GM21786 (cell line): ENCODE data around the gene C12orf54.
"Not testable (repeated sequence)": the region's sequence is repeated elsewhere in the genome, so short reads cannot be mapped to it uniquely, and the experiment has no call there.

Experiments
- ATAC-seq: cut with Tn5 transposase; IDR thresholded peaks from one replicate; pipeline ENCODE4 v1.9.1; 2021; ENCODE audit not compliant: unreplicated experiment

The C12orf54 gene

DNA sequence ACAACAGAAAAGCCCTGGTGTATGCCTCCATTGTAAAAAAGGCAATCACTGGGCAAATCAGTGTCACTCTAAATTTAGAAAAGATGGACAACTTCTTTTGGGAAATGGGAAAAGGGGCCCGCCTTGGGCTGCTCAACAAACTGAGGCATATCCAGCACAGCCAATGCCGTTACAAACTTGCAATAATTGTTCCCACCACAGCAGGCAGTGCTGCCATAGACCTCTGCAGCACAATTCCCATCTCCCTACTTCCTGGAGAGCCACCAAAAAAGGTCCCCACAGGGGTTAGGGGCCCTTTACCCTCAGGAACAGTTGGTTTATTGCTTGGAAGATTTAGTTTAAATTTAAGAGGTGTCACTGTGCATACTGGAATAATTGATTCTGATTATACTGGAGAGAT, 26.7 kb downstream of the C12orf54 start:
- ATAC-seq, result no peak

DNA sequence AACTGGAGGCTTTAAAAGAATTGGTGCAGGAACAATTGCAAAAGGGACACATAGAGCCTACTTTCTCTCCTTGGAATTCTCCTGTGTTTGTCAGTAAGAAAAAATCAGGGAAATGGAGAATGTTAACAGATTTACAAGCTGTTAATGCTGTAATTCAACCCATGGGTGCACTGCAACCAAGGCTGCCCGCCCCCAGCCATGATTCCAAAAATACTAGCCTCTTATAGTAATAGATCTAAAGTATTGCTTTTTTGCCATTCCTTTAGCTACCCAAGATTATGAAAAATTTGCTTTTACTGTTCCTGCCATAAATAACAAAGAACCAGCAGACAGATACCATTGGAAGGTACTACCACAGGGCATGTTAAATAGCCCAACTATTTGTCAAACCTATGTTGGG, 27.8 kb downstream of the C12orf54 start:
- no peak for ATAC-seq

DNA sequence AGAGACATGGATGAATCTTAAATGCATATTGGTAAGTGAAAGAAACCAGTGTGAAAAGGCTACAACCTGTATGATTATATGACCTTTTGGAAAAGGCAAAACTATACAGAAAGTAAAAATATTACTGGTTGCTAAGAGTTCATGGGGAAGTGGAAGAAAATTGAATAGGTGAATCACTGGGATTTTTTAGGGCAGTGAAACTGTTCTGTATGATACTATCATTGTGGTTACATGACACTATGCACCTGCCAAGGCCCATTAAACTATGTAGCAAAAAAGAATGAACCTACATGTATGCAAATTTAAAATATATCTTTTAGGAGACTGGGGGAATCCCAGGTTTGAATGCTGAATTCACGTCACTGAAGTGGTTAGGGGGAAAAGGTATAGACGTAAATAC, 30.6 kb downstream of the C12orf54 start:
- peak; percentile 86 for ATAC-seq

DNA sequence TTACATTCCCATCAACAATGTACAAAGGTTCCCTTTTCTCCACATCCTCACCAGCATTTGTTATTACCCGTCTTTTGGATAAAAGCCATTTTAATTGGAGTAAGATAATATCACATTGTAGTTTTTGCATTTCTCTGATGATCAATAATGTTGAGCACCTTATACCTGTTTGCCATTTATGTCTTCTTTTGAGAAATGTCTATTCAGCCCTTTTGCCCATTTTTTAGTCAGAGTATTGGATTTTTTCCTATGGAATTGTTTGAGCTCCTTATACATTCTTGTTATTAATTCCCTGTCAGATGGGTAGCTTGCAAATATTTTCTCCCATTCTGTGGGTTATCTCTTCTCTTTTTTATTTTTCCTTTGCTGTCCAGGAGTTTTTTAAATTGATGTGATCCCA, 32.4 kb downstream of the C12orf54 start:
- no peak for ATAC-seq

DNA sequence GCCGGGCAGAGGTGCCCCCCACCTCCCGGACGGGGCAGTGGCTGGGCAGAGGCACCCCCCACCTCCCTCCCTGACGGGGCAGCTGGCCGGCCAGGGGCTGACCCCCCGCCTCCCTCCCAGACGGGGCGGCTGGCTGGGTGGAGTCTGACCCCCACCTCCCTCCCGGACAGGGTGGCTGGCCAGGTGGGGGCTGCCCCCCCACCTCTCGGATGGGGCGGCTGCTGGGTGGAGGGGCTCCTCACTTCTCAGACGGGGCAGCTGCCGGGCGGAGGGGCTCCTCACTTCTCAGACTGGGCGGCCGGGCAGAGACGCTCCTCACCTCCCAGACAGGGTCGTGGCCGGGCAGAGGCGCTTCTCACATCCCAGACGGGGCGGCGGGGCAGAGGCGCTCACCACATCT, 38.1 kb downstream of the C12orf54 start:
- not testable (repeated sequence) for ATAC-seq

DNA sequence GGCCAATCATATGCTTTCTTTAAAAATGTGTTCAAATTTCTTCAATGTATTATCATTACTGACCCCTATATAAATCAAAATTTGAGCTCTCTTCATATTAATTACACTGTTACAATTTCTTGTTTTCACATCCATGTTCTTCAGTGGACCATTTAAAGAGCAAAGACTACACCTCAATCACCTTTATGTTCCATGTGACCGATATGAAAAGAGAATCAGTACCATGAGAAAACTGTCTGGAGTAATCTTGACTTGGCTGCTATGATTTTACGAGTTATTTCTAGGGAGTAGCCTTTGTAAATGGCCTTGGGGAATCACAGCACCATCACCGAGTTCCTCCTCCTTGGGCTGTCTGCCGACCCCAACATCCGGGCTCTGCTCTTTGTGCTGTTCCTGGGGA, 43.0 kb downstream of the C12orf54 start, which contains the start of gene OR8S1:
OR8S1 (plus strand) TSS at position 301 of the 400 bp plus-strand sequence; CDS start at position 301, 0 bp downstream.
- ATAC-seq, result no peak

DNA sequence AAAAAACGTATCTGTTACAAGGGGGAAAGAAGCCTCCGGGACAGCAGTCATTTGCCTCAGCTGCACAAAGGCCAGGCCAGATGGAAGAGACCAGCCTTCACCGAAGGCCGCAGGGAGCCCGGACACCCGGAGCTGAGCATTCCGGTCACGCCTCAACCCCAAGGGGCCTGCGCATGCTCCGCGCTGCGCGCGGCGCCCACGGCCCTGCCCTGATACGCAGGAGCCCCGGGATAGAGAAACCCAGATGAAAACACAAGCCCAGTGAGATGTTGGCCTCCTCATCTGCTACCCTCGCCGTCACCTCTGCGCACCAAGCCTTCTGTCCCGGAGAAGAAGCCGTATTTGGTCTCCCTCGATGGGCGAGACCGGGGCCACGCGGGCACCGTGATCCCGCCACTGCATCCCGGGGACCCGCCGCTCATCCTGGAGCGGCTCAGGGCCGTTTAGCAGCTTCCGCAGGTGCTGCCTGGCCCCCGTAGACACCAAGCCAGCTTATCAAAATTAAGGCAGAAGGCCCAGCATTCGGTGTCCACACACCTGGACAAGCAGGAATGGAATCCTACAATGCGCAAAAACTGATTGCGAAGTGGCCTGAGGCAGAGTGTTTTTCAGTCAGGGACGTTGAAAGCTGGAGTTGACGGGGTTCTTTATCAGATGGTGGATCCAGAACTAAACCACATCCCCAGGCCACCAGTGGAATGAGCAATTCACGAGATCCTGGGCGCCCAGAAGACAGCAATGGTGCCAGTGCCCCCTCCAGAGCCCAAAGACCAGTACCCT, 45.8 kb downstream of the C12orf54 start:
- ATAC-seq, result no peak

DNA sequence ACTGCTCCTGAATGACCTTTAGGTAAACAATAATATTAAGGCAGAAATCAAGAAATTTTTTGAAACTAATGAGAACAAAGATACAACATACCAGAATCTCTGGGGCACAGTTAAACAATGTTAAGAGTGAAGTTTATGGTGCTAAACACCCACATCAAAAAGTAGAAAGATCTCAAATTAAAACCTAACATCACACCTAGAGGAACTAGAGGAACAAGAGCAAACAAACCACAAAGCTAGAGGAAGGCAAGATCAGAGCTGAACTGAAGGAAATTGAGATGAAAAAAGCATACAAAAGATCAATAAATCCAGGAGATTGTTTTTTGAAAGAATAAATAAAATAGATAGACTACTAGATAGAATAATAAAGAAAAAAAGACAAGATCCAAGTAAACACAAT, 50.3 kb downstream of the C12orf54 start:
- no peak for ATAC-seq

DNA sequence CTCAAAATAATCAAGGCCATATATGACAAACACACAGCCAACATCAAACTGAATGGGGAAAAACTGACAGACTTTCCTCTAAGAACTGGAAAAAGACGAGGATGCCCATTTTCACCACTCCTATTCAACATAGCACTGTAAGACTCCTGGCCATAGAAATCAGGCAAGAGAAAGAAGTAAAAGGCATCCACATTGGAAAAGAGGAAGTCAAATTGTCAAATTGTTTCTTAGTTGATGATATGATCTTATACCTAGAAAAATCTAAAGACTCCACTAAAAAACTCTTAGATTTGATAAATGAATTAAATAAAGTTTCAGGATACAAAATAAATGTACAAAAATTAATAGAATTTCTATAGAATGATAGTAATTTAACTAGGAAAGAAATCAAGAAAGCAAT, 54.3 kb downstream of the C12orf54 start:
- ATAC-seq, result no peak

DNA sequence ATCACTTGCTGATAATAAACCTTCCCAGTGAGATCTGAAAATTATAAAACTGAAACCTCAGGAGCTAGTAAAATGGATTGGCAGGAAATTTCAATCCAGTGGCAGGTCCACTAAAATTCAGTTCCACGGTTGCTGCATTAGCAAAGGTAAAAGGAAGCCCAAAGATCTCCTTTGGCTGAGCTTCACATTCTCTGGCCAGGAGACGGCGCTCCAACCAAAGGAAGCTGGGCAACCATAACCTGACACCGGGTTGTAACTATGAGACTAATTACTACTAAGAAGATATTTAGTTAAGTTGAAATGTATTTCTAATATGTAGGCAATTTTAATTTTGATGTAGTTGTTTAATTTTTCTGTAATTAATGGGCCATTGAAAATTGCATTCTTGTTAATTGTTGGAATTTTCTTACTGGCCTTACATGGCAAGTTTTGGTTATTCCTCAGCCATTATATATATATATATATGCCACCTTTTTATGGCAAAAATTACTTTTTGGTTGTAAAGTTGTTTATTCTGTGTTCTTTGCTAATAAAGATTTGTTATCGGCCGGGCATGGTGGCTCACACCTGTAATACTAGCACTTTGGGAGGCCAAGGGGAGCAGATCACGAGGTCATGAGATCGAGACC, 60.1 kb downstream of the C12orf54 start:
- no peak for ATAC-seq

DNA sequence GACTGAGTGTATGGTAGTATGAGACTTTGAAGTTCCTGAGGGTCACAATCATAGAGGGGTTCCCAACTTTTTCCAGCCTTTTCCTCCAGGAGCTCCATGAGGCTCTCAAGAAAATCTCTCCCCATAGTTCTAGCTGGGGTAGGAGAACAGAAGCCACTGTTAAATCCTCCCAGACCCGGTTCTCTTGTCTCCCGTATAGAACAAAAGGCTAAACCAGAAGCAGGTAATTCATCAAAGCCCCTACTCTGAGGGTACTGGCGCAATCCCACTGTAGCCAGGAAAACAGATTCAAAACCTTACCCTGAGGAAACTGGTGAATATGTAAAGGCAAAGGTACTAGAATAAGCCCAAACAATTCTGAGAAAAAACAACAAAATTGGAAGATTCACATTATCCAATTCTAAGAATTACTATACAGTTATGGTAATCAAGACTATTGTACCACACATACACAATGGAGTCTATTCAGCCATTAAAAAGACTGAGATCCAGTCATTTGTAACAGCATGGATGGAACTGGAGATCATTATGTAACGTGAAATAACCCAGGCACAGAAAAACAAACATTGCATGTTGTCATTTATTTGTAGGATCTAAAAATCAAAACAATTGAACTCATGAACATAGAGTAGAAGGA, 63.7 kb downstream of the C12orf54 start:
- ATAC-seq, result no peak
